Naive thymus-derived CD8-positive, alpha-beta T cell (primary cell): Measurements from ENCODE around the gene ZNF423. TPM values are rescaled to one million over a fixed set of nuclear protein-coding genes. Genes with fewer than 3 reads are reported as not detected.

Experiments
- polyA plus RNA-seq, 3 donors: library from polyadenylated mRNA; unstranded; fragments of 300-500 nt; fragmentation: Illumina TruSeq; gene quantifications; one replicate each; pipeline ENCODE4 v1.2.3, GENCODE V29; 2021
- total RNA-seq, 8 experiments: library from RNA in 2 of 8; stranded (reverse) in 2 of 8; gene quantifications; one replicate each; pipeline ENCODE4 v1.2.3 and lab custom pipeline; 2021 to 2026

Gene ZNF423
- total and polyA plus RNA-seq, 5 experiments from 2014 or later: not detected

Other genes starting within 250 kb of the ZNF423 start
- 10 to 100 TPM; 29.6 to 32.7 TPM for gene CNEP1R1, start 169.1 kb upstream of the ZNF423 start, total RNA-seq
- 10 to 100 TPM; 10.8 to 20.6 (median 12.3) TPM for gene CNEP1R1, start 169.1 kb upstream of the ZNF423 start, polyA plus RNA-seq
- gene HEATR3, start 209.9 kb upstream of the ZNF423 start, total RNA-seq: 10 to 100 TPM; 20.7 to 23.3 TPM
- 1 to 10 TPM; 5.5 to 6.7 (median 5.6) TPM for gene HEATR3, start 209.9 kb upstream of the ZNF423 start, polyA plus RNA-seq